Measurements from ENCODE around the gene UGT1A9. TPM values are rescaled to one million over a fixed set of nuclear protein-coding genes. Genes with fewer than 3 reads are reported as not detected.
"Not testable (repeated sequence)": the region's sequence is repeated elsewhere in the genome, so short reads cannot be mapped to it uniquely, and the experiment has no call there.

Gene UGT1A9
- total RNA-seq: not detected

- 74% methylated on average over 4 of the region's 5 CpGs for WGBS
- TF ChIP-seq EP300 (IDR thresholded peaks at IDR 0.05) (no peak), CTCF (IDR thresholded peaks at IDR 0.05) (no peak), POLR2AphosphoS5 (IDR thresholded peaks at IDR 0.05) (no peak), POLR2A (IDR thresholded peaks at IDR 0.05; ENCODE audit: low read depth) (no peak)
- no peaks in the 10 kb centered on the region for H3K9me3 ChIP-seq
- H3K4me3 ChIP-seq: no peak within 1 kb of the TSS
- no peaks in the 10 kb centered on the region for H3K36me3 ChIP-seq
- no peak within 1 kb of the TSS for H3K27ac ChIP-seq (replicated peaks in 1 of 4)
- H3K4me1 ChIP-seq: no peaks in the 10 kb centered on the region
- no peaks in the 10 kb centered on the region for H3K27me3 ChIP-seq
- DNase-seq (ENCODE audit: extremely low spot score): no peak
- intact Hi-C loops (cut with DNase I): no loop called here
Measured at GRCh38 chr2:233671290-233672161, at the start of gene UGT1A9. TSS of gene UGT1A9 (plus strand) at chr2:233671898. CDS start at chr2:233671935, 37 bp downstream.

GRCh38 chr2:233627331-233628025 is 44.2 kb upstream of the UGT1A9 start:
- H3K36me3 ChIP-seq: no peaks in the 10 kb centered on the region
- TF ChIP-seq CTCF (IDR thresholded peaks at IDR 0.05) (no peak), POLR2AphosphoS5 (IDR thresholded peaks at IDR 0.05) (no peak), EP300 (IDR thresholded peaks at IDR 0.05) (no peak), POLR2A (IDR thresholded peaks at IDR 0.05; ENCODE audit: low read depth) (no peak)
- H3K4me3 ChIP-seq: no peak overlapping the region
- H3K27me3 ChIP-seq: no peaks in the 10 kb centered on the region
- peaks cover 0 to 12% (median 9%) of the 10 kb centered on the region in 4 donors for H3K9me3 ChIP-seq
- WGBS: 73% methylated on average over 5 of the region's 5 CpGs
- DNase-seq (ENCODE audit: extremely low spot score): no peak
- no peaks in the 10 kb centered on the region for H3K4me1 ChIP-seq
- intact Hi-C loops (cut with DNase I): no loop called here
- no peak overlapping the region for H3K27ac ChIP-seq (replicated peaks in 1 of 4)

- H3K36me3 ChIP-seq; H3K27ac ChIP-seq (replicated peaks in 1 of 4); intact Hi-C loops (cut with DNase I); H3K4me1 ChIP-seq; DNase-seq (ENCODE audit: extremely low spot score); H3K27me3 ChIP-seq; H3K4me3 ChIP-seq; H3K9me3 ChIP-seq: not testable (repeated sequence)
- WGBS: 79% methylated on average over 8 of the region's 10 CpGs
Measured at GRCh38 chr2:233636306-233636705, 35.4 kb upstream of the UGT1A9 start, which contains the start of gene UGT1A10. TSS of gene UGT1A10 (plus strand) at chr2:233636448. CDS start at chr2:233636523, 75 bp downstream.

GRCh38 chr2:233638836-233639235 is 32.9 kb upstream of the UGT1A9 start:
- no peaks in the 10 kb centered on the region for H3K27me3 ChIP-seq
- H3K4me1 ChIP-seq: no peaks in the 10 kb centered on the region
- intact Hi-C loops (cut with DNase I): no loop called here
- no peak overlapping the region for H3K27ac ChIP-seq (replicated peaks in 1 of 4)
- no peaks in the 10 kb centered on the region for H3K36me3 ChIP-seq
- TF ChIP-seq EP300 (IDR thresholded peaks at IDR 0.05) (no peak), POLR2AphosphoS5 (IDR thresholded peaks at IDR 0.05) (no peak), POLR2A (IDR thresholded peaks at IDR 0.05; ENCODE audit: low read depth) (no peak), CTCF (IDR thresholded peaks at IDR 0.05) (no peak)
- WGBS: 65% methylated on average over 5 of the region's 5 CpGs
- peaks cover 0 to 15% (median 0%) of the 10 kb centered on the region in 4 donors for H3K9me3 ChIP-seq
- no peak overlapping the region for H3K4me3 ChIP-seq
- no peak for DNase-seq (ENCODE audit: extremely low spot score)

GRCh38 chr2:233639860-233640259 is 31.8 kb upstream of the UGT1A9 start:
- Histone ChIP-seq H3K27ac (replicated peaks in 1 of 4) (no peak overlapping the region), H3K27me3 (no peaks in the 10 kb centered on the region), H3K4me1 (no peaks in the 10 kb centered on the region), H3K4me3 (no peak overlapping the region), H3K9me3 (peaks cover 0 to 15% (median 0%) of the 10 kb centered on the region in 4 donors), H3K36me3 (no peaks in the 10 kb centered on the region)
- TF ChIP-seq EP300 (IDR thresholded peaks at IDR 0.05): no peak
- TF ChIP-seq POLR2AphosphoS5 (IDR thresholded peaks at IDR 0.05): no peak
- no peak for TF ChIP-seq CTCF (IDR thresholded peaks at IDR 0.05)
- no peak for TF ChIP-seq POLR2A (IDR thresholded peaks at IDR 0.05; ENCODE audit: low read depth)
- no peak for DNase-seq (ENCODE audit: extremely low spot score)
- intact Hi-C loops (cut with DNase I): no loop called here

Measured in esophagus muscularis mucosa (tissue), 4 donors.